Measurements from ENCODE around the gene C1orf174.

Gene C1orf174

DNA sequence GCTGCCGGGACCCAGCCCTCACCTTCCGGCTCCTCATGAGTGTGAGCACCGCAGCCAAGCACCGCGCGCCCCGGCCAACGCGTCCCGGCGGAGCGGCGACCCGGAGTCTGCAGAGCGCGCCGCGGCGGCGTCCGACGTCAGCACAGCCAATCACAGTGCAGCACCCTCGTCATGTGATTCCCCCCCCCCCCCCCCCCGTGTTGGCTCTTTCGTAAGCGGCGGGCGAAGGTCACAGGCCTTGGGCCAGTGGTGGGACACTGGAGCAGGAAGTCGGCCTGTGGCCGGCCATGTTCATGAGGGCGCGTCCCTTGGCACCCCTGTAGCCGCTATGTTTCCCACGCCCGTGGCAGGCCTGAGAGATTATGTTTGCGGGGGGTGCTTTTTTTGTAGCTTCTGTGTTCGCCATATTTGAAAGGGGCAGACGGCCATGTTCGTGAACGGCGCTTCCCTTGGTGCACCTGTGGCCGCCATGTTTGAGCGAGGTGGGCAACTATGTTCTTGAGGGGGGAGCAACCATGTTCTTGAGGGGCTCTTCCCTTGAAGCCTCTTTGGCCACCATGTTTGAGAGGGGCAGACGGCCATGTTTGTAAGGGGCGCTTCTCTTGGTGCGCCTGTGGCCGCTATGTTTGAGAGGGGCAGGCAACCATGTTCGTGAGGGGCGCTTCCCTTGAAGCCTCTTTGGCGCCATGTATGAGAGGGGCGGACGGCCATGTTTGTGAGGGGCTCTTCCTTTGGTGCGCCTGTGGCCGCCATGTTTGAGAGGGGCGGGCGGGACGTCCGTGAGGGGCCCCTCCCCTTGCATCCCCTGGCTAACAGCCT is at the start of gene C1orf174:
C1orf174 (minus strand) TSS at position 123 of the 819 bp plus-strand sequence; CDS start at position 37, 86 bp downstream.
- DNase-seq (ENCODE audit: low read depth), result peak; percentile 87

DNA sequence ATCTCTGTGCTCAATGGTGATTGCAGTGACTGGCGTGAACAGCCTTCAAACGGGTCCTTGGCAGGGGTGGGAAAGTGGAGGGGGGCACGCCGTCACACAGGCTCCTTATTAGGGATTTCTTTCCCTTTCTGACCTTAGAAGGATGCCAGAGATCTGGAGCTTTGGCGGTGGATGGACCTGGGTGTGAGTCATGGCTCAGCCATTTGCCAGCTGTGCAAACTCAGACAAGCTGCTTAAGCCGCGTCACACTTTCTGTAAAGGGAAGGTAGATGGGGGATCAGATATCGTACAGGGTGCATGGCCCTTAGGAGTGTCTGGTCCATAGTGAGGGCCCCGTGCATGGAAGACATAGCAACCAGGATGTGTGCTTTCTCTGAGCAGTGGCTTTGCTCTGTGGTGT is 48.3 kb upstream of the C1orf174 start:
- no peak for DNase-seq (ENCODE audit: low read depth)

DNA sequence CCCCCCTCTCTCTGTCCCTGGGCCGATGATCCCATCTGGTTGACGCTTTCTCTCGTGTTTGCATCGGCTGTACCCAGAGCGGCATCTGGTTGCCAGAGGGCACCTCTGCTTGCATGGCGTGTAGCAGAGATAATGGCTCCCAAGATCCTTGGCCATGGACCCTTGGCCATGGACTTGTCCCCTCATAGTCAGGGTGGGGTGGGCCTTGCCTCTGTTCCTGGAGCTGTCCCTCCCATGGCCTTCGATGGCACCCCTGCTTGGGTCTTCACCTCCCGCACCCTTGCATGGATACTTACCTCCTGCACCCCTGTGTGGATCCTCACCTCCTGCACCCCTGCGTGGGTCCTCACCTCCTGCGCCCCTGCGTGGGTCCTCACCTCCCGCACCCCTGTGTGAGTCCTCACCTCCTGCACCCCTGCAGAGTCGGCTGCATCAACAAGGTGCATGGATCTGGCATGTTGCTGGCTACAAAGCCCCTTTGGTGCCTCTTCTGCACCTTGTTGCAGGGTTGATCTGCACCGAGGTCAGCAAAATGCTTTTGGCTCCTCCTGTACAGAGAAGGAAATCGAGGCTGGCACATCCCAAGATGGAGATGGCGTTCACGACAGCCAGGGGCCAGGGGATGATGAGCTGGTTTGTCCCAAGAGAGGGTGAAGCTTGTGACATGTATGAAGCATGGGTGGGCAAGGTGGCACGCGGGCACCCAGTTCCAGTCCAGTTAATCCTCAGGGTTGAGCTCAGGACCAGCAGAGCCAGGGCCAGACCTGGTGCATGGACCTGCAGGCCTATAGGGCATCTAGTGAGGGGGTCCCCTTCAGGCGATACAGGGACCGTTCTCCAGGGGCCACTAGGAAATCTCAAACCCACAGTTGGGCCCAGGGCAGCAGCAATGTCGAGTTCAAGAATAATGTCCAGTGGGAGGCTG is 46.1 kb upstream of the C1orf174 start:
- DNase-seq (ENCODE audit: low read depth), result no peak

GRCh38 chr1:3945222-3945621 is 45.1 kb upstream of the C1orf174 start:
- DNase-seq (ENCODE audit: low read depth), result no peak

- no peak for DNase-seq (ENCODE audit: low read depth)
Measured at GRCh38 chr1:3944578-3945125, 44.6 kb upstream of the C1orf174 start.

GRCh38 chr1:3943806-3944577 is 43.9 kb upstream of the C1orf174 start:
- no peak for DNase-seq (ENCODE audit: low read depth)

DNA sequence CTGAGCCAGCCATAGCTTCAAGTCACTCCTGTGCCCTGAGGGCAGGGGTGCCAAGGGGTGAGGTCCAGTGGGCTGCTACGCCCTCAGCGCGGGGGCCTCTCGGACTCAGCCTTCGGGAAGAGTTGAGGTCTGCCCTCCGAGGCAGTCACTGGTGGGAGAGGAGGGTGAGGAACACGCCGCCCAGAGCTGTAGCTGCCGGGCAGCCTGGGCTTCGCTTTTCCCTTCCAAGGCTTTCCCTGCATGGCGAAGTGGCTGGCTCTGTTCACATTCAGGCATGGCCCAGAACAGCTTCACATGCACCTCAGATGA is 43.0 kb upstream of the C1orf174 start:
- no peak for DNase-seq (ENCODE audit: low read depth)

- DNase-seq (ENCODE audit: low read depth), result no peak
Measured at GRCh38 chr1:3942416-3943122, 42.5 kb upstream of the C1orf174 start.

GRCh38 chr1:3940754-3941345 is 40.8 kb upstream of the C1orf174 start:
- no peak for DNase-seq (ENCODE audit: low read depth)

DNA sequence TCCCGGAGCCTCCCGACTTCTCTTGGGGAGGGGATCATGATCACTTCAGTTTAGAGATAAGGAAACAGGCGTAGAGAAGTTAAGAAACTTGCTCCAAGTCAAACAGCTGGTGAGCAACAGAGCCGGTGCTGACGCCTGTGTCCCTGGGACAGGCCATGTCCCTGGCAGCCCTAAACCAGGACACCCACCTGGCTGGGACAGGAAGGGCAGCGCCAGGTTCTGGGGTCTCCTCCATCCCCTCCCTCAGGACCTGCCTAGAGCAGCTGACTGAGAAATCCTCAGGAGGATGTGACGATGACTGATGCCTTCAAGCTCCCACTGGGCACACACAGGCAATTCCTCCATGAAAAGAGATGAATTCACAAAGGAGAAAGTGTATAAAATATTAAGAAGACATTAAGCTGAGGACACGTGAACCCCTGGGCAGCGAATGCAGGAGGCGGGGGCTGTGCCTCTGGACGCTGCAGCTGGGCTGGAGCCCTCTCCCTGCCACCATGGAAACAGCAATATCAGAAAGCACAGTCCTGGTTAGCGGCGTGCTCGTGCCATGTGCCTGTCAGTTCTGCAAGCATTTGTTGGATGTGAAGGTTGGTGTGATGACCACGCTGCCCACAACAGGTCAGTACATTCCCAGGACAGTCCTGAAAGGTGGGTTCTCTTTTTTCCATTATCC is 40.1 kb upstream of the C1orf174 start:
- DNase-seq (ENCODE audit: low read depth), result no peak

- DNase-seq (ENCODE audit: low read depth), result no peak
Measured at GRCh38 chr1:3939242-3940080, 39.4 kb upstream of the C1orf174 start.

- no peak for DNase-seq (ENCODE audit: low read depth)
Measured at GRCh38 chr1:3932156-3932919, 32.3 kb upstream of the C1orf174 start.

DNA sequence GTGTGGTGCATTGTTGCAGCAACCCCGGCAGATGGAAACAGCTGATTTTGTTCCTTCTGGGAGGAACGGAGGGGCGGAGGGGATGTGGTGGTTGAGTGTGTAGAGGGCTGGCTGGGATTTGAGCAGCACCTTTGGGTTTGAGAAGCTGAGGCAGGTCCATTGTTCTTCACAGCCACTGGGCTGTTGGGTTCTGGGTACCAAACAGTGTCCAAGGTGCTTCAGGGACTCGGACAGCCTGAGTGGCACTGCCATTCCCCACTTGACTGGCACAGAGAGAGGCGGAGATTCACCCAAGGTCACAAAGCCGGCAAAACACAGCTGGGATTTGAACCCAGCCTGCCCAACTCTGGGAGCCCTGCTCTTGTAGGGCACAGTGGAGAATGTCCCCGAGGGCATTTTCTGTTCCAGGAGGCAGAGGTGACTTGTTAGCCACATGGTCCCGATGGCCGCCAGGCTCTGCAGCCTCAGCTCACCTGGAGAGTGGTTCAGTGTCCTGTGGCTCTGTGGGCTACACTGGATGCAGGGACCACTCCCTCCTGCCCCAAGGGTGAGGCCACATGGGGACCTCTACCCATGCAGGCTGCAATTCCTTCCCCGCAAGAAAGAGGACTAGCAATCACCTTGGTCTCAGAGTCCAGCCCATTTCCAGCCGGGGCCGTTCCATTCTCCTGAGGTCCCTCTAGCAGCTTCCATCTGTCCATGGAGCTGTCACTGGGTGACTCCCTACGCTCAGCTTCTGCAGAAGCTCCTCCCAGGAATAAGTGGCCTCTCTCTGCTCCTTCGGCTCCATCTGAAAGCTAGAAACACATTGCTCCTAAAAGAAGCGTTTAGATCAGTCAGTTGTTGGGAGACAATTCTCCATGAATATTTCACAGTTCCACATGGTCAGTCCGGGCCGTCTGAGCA is 31.2 kb upstream of the C1orf174 start:
- no peak for DNase-seq (ENCODE audit: low read depth)

- DNase-seq (ENCODE audit: low read depth), result no peak
Measured at GRCh38 chr1:3930301-3931006, 30.4 kb upstream of the C1orf174 start.

- DNase-seq (ENCODE audit: low read depth), result no peak
Measured at GRCh38 chr1:3929126-3929525, 29.1 kb upstream of the C1orf174 start.

DNA sequence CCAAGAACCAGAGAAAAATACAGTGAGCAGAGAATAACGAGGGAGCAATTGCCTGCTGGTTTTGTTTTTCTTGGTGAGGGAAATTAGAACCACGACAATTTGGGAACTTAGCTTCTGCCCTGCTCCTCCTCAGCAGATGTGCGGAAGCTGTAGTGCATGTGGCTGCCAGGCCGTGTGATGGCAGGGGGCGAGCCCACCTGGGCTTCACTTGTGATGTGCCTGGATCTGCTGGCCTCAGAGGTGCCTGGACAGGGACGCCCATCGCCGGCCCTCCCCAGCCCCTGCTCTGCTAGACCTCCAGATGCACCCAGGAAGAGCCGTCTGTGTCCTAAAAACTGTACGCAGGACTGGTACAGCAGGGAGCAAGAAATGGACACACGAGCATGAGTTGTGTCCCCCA is 28.5 kb upstream of the C1orf174 start:
- no peak for DNase-seq (ENCODE audit: low read depth)

DNA sequence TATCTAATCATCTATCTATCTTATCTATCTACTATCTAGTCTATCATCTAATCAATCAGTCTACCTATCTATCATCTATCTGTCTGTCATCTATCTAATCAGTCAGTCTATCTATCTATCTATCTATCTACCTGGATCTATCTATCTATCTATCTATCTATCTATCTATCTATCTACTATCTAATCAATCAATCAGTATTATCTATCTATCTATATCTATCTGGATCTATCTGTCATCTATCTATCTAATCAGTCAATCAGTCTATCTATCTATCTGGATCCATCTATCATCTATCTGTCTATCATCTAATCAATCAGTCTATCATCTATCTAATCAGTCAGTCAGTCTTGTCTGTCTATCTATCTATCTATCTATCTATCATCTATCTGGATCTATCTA is 26.9 kb upstream of the C1orf174 start:
- no peak for DNase-seq (ENCODE audit: low read depth)
